HG03135 (cell line): ENCODE results near the gene SCNM1.
"Not testable (repeated sequence)": the region's sequence is repeated elsewhere in the genome, so short reads cannot be mapped to it uniquely, and the experiment has no call there.

Experiments
- ATAC-seq: cut with Tn5 transposase; IDR thresholded peaks from one replicate; pipeline ENCODE4 v1.9.1; 2021; ENCODE audit warnings: mild to moderate bottlenecking, moderate library complexity; ENCODE audit not compliant: unreplicated experiment

SCNM1 gene

GRCh38 chr1:151146412-151147131 is 19.4 kb upstream of the SCNM1 start, which contains the start of gene SEMA6C:
TSS of gene SEMA6C (minus strand) at chr1:151146631. CDS start at chr1:151142621, 4,010 bp downstream.
- ATAC-seq: peak; percentile 97

- no peak for ATAC-seq
These were observed 18.8 kb upstream of the SCNM1 start for GRCh38 chr1:151147132-151147503.

- ATAC-seq: no peak
These were observed 18.3 kb upstream of the SCNM1 start for GRCh38 chr1:151147665-151148064.

DNA sequence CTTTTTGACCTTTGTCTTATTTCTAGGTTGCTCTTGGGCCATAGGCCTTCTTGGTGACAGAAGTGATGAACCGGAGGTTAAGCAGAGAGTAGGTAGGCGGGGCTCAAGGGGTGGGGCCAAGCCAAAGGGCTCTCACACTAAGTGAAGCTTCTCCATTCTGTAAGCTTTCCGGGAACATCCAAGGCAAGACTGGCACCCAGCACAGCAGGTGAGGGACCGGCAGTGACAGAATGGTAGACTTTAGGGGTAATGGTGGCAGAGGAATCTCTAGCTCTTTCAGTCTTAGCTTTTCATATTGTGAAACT is 9.5 kb upstream of the SCNM1 start, which contains the start of gene TNFAIP8L2:
Gene TNFAIP8L2, plus strand, starts transcription at position 135 of the 305 bp plus-strand sequence. CDS start 2,049 bp downstream, outside the sequence.
- ATAC-seq: peak; percentile 68

DNA sequence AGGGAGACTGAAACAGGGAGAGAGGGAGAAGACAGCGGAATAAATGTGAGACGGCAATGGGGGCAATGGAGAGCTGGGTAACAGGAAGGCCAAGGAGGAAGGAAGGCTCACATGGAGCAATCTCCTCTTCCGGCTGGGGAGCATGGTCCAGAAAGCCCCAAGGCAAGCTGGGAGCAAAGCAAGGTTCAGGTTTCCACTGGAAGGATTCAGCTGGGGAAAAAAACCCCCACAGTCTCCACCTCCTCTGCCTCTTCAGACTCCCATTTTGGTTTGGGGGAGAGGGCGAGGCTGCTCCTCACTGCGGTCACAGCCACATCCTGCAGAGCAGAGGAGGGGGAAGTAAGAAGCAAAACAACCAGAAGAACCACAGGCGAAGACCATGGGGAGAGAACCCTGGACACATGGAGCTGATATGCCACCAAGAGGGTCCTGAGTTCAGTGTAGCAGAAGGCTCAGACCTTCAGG is 8.8 kb upstream of the SCNM1 start:
- ATAC-seq: no peak

- no peak for ATAC-seq
These were observed 7.6 kb upstream of the SCNM1 start for GRCh38 chr1:151158326-151158725.

GRCh38 chr1:151158751-151159251 is 7.1 kb upstream of the SCNM1 start:
- no peak for ATAC-seq

DNA sequence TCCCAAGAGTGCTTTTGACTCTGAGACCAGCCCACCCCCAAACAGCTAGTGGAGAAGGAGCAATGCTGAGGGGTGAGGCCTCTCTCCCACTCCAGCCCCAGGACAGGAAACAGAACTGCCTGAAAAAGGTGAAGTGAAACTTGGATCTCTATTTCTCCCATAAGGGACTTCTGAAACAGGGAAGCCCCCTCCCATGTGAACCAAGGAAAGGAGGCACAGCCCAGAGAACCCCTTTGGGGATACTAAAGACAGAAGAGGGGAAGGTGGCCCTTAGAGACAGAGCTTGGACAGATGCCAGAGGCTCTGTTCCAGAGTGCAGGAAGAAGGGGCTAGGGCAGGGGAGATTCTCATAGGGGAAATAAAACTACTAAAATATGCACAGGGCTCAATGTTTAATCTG is 6.6 kb upstream of the SCNM1 start:
- no peak for ATAC-seq

DNA sequence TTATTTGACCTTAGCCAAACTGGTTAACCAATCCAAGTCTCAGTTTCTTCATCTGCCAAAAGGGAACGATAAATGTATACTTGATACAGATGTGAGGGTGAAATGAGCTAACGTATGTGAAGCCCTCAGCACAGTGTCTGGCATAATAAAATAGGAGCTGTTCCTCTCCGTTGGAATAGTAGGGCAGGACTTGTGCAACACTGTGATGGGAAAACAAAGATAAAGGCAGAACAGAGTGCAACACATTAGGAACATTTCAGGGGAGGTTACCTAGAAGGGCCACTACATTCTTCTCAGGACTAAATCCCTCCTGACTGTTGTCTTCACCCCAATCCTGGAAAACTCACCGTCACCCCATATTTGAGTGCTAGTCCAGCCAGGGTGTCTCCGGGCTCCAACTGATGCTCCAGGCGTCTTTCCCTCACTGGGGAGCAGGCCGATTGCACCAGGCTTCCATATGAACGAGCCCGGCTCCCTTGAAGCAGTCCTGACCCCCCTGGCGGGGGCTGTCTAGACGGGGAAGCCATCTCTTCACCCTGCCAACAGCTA is 1.1 kb upstream of the SCNM1 start:
- no peak for ATAC-seq

DNA sequence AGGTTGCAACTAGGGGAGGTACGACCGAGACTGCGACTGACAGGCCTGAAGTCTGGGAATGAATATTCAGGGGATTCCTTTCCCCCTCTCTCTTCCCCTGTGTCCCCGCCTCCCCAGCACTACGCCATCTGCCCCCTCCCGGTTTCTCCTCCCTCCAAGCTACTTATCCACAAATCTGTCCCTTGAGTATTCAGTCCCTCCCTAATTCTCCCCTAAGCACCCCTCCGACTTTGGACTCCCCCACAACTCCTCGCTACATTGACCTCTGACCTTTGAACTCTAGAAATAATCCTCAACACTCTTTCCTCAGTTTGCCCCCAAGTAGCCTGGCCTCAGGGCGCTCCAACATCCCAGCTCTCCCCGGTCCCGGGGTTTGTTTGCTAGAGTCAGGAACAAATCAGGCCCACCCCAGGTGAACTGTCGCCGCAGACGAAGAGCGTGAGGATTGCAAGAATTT is 635 bp upstream of the SCNM1 start:
- peak; percentile 4 for ATAC-seq

DNA sequence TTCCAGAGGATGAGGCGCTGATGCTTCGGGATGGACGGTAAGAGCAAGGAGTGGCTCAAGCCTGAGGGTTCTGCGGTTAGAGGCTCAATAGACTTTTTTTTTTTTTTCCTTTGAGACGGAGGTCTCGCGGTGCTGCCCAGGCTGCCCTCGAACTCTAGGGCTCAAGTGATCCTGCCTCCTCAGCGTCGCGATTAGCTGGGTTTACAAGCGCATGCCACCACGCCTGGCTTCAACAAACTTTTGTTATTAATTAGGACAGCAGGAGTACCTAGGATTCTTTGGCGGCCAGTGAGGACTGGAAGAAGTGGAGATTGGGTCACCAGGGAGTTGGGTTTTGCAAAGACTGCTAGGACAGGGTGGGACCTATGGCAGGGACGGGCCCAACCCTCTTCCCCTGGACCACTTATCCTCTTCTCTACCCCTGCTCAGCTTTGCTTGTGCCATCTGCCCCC is 587 bp downstream of the SCNM1 start:
- peak; percentile 10 for ATAC-seq

DNA sequence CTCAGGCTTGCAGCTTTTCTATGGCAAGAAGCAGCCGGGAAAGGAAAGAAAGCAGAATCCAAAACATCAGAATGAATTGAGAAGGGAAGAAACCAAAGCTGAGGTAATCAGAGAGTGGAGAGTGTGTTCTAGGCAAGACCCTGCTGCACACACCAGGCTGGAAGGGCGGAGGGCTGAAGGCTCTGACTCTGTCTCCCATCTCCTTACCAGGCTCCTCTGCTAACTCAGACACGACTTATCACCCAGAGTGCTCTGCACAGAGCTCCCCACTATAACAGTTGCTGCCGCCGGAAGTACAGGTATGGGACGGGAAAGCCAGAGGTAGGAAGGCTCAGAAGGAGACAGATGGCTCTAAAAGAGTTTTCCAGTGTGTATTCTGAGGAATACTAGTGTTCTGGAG is 1.2 kb downstream of the SCNM1 start:
- ATAC-seq: no peak

GRCh38 chr1:151171190-151171589 is 5.2 kb downstream of the SCNM1 start:
- ATAC-seq: no peak

DNA sequence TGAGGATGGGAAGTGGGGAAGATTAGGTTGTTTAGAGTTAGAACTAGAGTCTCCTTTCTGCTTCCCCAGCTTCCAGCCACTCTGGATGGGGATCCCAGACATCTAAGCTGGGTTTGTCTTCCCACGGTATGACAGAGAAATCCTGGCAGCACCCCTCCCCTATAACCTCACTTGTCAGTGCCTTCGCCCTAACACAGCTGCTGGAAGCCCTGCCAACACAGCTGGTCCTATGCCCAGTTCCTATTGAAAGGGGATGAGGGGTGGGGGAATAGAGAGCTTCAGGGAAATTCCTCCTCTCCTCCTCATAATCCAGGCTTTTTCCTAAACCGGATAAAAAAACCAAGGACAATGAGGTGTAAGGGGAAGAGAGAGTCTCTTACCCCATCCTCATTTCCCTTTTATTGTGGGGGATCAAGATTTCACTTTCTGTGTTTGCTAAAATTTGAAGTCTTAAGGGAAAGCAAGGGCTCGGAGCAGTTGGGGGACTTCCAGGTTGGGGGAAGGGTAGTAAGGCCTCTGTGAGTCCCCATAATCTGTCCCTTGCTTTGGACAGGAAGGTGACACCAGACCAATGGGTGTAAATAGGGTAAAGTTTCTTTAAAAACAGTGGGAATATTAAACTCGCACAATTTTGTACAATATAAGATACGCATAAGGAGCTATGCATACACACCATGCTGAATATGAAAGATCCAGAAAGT is 9.2 kb downstream of the SCNM1 start:
- ATAC-seq: no peak

DNA sequence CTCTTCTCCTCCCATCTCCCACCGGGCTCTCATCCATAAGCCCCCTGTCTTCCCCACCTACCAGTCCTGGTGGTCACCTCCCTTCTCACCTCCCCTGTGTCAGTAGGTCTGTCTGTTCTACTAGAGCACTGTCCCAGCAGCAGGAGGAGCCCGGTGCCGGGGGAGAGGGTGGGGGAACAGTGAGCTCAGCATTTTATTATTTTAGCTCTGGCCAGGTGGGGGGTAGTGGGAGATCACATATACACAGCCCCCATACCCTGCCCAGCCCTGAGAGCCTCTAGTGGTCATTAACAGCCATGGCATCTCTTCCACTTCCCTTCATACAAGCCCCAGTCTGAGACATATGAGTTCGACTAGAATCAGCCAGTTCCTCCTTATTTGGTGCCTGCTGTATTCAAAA is 9.9 kb downstream of the SCNM1 start, which contains the start of gene TMOD4:
Gene TMOD4, minus strand, starts transcription at position 119 of the 400 bp plus-strand sequence. CDS start 1,106 bp downstream, outside the sequence.
- ATAC-seq: no peak

GRCh38 chr1:151176514-151177045 is 10.6 kb downstream of the SCNM1 start:
- ATAC-seq: no peak

DNA sequence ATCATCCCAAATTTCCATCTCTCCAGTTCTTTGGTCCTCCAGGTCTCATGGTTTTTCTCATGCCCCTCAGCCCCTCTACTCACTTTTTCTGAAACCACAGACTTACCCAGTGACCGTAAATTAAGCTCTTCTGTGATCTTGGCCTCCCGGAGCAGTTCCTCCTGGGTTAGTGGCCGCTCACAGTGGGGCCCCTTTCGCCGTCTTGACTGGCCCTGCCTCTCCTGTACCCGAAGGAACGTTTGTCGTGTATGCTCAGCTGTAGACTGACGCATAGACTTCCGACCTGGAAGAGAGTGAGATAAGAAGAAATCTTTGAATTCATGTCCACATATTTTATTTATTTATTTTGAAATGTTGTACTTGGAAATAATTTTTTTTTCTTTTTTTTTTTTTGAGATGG is 18.3 kb downstream of the SCNM1 start:
- no peak for ATAC-seq

- ATAC-seq: no peak
These were observed 21.3 kb downstream of the SCNM1 start for GRCh38 chr1:151187205-151187604.

GRCh38 chr1:151188667-151189066 is 22.7 kb downstream of the SCNM1 start:
- not testable (repeated sequence) for ATAC-seq

DNA sequence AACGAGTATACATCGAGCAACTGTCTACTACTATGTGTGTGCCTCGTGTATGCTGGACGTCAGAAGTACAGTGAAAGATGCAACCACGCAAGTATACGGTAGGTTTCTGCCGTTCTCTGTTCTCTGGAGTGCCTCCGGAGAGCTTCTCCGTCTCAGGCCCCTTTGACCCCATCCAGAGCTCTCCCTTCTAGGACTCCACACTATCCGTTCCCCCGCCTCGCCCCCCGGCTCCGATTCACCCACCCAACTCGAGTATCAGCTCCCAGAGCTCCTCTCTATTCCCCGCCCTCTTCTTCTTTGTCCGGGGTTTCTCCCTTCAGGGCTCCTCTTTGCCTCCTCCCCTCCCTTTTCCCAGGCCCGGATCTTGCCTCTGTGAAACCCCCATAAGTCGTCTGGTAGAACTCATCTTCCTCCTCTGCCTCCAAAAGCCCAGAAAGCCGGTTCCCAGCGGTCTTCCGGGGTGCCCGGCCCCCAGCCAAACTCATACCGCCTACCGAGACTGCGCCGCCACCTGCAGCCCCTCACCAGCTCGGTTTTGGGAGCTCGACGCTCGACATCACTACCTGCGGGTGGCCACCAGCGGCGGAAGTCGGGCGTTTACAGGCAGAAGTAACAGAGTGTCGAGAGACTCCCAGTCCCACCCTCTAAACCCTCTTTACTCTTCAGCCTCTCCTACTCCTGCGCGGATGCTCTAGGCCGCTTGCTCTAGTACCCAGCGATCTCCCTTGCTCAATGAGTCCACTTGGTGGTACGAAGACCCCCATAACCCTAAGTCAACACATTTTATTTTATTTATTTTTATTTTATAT is 23.9 kb downstream of the SCNM1 start, which contains the start of gene VPS72:
Gene VPS72, minus strand, starts transcription at position 561 of the 809 bp plus-strand sequence. Its CDS starts 76 bp downstream, at position 485.
- peak; percentile 83 for ATAC-seq
